GM13976 (cell line): ENCODE measurements around the gene BRINP3.

Source experiments
- DNase-seq: peaks from one replicate; pipeline ENCODE4 v3.0.0; 2012; ENCODE audit warnings: low spot score
- CTCF ChIP-seq: IDR thresholded peaks from 2 replicates; pipeline ENCODE4 v1.5.1; 2012; ENCODE audit warnings: borderline replicate concordance, mild to moderate bottlenecking; ENCODE audit not compliant: insufficient read depth; ENCODE audit errors: extremely low read depth, missing control alignments, control extremely low read depth
- in situ Hi-C: fragments of 300-500 bp; cut with MboI; formaldehyde crosslinking; loops from one replicate; pipeline ENCODE4 v1.12.0; 2022; ENCODE audit warnings: low sequenced_read_pairs, mixed read lengths, inconsistent platforms; ENCODE audit not compliant: unreplicated experiment

The BRINP3 gene

GRCh38 chr1:190179817-190180216, 297.8 kb downstream of the BRINP3 start:
- DNase-seq, result no peak
- in situ Hi-C loops, result no loop called here
- no peak for TF ChIP-seq CTCF

- DNase-seq, result no peak
- no peak for TF ChIP-seq CTCF
- in situ Hi-C loops, result no loop called here
These were observed 298.8 kb downstream of the BRINP3 start for GRCh38 chr1:190178827-190179226.

GRCh38 chr1:190177555-190177954, 300.1 kb downstream of the BRINP3 start:
- no peak for DNase-seq
- in situ Hi-C loops, result no loop called here
- no peak for TF ChIP-seq CTCF

GRCh38 chr1:190176776-190177175, 300.9 kb downstream of the BRINP3 start:
- in situ Hi-C loops, result no loop called here
- no peak for TF ChIP-seq CTCF

GRCh38 chr1:190175320-190175719, 302.3 kb downstream of the BRINP3 start:
- no peak for DNase-seq
- in situ Hi-C loops, result no loop called here
- TF ChIP-seq CTCF, result no peak

More at GRCh38 chr1:190176776-190177175, 300.9 kb downstream of the BRINP3 start:
- no peak for DNase-seq

GRCh38 chr1:190172651-190173430, 304.8 kb downstream of the BRINP3 start:
- in situ Hi-C loops, result no loop called here
- TF ChIP-seq CTCF, result no peak
- no peak for DNase-seq
